Effector CD8-positive, alpha-beta T cell (primary cell): ENCODE measurements around the gene ARID3A.
"Not testable (repeated sequence)": the region's sequence is repeated elsewhere in the genome, so short reads cannot be mapped to it uniquely, and the experiment has no call there.

Experiments used
- DNase-seq: peaks from one replicate; lab custom pipeline; 2025; lab: John Stamatoyannopoulos, UW

ARID3A gene

DNA sequence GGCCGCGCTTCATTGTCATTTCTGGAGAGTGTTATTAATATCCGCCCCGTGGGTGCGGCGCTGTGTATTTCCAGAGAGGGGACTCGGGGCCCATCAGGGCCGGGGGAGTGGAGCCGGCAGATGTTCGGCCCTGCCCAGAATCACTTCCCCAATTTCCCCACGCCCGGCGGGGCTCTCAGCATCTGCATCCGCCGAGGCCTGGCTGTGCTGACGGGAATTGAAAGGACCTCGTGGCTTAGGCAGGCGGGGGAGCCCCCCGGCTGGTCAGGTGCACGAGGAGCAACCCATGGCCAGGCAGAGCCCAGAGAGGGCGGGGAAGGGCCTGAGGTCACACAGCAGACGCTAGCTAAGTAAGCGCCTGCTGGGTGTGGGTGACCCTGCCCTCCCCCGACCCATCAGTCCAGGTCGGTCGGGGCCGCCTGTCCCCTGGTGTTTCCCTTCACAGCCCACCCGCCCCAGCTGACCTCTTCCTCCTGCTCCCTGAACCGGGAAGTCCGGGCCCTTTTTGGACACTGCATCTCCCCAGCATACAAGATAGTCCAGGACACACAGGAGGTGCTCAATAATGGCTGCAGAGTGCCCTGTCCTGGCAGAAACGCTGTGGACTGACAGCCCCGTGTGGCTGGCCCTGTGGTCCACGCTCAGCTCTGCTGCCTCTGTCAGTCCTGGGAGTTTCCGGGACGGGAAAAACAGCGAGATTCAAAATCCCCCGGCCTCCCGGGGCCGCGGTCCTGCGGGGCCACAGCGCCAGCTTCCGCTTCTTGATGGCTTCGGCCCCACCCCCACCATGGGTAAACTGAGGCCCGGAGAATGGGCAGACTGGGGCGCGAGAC is 22.1 kb downstream of the ARID3A start:
- no peak for DNase-seq

DNA sequence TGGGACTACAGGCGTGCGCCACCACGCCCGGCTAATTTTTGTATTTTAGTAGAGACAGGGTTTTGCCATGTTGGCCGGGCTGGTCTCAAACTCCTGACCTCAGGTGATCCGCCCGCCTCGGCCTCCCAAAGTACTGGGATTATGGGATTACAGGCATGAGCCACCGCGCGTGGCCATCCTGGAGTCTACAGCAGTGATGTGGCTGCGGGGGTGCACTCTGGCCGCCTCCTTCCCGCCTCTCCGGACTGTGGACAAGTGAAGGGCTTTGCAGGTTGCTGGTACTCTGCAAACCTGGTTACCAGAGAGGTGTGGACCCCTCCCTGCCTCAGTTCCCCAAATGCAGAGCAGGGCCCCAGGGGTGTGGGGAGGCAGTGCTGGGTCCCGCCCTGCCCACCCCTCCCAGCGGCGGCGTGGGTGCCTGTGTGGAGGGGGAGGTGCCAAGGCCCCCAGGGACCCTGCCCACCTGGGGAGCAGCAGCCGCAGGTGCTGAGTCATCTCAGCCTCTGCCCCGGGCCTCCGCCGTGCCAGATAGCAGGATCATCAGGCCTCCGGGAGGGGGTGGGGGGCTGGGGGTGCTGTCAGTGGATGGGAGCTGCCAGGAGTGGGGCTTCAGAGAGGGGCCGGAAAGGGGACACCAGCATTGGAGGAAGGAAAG is 23.1 kb downstream of the ARID3A start:
- DNase-seq = no peak

DNA sequence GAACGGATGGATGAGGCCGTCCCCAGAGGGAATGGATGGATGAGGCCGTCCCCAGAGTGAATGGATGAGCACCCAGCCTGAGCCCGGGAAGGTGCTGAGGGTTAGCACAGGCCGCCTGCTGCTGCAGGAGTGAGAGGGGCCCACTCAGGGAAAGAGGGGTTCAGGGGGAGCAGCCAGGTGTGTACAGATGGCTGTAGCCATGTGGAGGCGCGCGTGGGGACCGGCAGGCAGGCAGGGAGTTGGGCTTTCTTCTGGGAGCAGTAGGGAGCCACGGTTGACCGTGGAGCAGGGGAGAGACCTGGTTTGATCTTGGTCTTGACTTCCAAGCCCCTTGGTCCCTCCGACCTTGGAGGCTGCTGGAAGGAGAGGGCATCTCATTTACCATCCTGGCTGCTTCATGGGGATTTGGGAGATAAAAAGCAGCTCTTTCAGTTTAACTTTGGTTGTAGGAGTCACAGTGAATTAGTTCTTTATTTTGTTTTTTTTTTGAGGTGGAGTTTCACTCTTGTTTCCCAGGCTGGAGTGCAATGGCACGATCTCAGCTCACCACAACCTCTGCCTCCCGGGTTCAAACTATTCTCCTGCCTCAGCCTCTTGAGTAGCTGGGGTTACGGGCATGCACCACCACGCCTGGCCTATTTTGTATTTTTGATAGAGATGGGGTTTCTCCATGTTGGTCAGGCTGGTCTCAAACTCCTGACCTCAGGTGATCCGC is 24.7 kb downstream of the ARID3A start:
- DNase-seq = no peak

DNA sequence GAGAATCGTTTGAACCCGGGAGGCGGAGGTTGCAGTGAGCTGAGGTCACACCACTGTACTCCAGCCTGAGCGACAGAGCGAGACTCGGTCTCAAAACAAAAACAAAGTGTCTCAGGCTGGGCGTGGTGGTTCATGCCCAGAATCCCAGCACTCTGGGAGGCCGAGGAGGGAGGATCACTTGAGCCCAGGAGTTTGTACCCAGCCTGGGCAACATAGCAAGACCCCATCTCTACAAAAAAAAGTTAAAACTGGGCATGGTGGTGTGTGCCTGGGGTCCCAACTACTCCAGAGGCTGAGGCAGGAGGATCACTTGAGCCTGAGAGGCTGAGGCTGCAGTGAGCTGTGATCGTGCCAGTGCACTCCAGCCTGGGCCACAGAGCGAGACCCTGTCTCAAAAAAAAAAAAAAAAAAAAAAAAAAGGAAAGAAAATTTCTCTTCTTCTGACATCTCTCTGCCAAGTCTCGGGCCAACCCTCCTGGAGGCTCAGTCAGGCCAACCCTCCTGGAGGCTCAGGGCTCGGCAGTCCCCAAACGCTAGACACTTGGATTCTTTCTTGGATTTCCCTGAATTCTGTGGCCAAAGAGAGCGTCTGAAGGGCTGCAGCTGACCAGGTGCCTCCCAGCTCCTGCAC is 26.3 kb downstream of the ARID3A start:
- no peak for DNase-seq

DNA sequence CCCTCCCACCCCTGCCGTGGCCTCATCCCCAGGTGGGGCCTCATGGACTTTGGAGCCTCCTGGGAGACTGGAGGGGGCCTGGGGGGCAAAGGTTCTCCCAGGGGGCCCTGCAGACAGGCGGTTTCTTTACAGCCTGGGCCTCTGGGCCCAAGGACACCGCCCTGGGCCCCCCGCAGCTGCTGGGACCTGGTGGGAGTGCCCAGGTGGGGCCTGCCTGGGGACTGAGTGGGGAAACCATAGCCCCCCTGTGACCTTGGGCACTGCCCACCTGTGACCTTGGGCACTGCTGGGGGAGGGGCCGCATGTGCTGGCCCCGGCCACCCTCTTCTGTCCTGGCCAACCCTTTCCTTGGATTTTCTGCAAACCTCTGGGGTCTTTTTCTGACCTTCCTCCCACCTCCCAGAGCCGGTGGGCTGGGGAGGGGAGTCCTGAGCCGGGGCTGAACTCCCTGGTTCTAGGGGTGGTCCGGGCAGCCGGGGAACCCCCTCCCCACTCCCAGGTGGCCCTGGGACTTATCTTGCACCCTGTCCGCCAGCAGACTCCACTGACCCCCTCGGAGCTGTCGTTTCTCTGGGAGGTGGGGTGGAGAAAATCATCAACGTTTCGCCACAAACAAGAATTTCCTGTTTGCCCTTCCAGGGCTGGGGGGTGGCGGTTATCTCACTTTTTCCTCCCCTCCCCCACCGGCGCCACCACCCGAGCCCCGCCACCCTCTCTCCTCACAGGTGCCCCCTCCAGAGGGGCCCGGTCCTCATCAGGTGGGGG is 27.0 kb downstream of the ARID3A start:
- DNase-seq = no peak

DNA sequence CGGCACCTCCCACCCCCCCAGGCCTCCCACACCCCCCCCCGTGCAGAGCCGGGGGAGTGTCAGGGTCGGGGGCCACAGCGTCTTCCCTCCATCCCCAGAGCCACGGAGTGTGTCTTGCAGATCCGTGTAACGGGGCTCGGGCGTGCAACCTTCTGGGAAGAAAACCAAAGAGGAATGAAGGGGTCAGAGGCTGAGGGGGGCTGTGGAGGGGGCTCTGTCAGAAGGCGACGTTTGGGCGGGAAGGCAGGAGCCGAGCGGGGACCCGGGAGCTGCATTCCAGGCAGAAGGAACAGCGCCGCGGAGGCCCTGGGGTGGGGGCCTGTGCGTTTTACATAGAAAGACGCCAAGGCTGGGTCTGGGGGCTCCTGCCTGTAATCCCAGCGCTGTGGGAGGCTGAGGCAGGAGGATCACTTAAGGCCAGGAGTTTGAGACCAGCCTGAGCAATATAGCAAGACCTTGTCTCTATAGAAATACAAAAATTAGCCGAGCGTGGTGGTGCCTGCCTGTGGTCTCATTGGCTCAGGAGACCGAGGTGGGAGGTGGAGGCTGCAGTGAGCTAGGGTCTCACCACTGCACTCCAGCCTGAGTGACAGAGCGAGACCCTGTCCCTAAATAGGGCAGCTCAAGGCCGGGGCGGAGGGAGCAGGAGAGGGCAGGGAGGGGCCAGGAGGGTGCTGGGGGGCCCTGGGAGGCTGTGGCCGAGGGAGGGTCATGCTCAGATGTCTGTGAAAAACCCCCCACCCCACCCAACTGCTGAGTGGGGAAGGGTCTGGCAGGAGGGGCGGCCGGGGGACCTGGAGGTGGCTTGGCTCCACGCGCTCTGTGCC is 27.8 kb downstream of the ARID3A start:
- DNase-seq = no peak

DNA sequence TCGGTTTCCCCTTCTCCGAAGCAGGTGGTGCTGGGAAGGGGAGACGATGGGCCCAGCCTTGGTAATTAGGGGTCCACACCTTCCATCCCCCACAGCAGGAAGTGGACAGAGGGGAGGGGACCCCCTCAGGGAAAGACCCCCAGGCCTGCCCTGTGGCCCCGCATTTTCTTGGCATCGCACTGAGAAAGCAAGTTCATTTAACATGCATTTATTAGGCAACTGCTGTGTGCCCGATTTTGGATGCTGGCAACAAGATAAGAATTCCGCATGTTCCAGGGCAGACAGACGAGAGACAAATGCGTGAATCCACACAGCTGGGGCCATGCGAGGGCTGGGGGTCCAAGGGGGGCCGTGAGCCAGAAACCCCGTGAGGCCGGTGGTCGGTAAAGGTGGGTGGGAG is 28.4 kb downstream of the ARID3A start:
- no peak for DNase-seq

DNA sequence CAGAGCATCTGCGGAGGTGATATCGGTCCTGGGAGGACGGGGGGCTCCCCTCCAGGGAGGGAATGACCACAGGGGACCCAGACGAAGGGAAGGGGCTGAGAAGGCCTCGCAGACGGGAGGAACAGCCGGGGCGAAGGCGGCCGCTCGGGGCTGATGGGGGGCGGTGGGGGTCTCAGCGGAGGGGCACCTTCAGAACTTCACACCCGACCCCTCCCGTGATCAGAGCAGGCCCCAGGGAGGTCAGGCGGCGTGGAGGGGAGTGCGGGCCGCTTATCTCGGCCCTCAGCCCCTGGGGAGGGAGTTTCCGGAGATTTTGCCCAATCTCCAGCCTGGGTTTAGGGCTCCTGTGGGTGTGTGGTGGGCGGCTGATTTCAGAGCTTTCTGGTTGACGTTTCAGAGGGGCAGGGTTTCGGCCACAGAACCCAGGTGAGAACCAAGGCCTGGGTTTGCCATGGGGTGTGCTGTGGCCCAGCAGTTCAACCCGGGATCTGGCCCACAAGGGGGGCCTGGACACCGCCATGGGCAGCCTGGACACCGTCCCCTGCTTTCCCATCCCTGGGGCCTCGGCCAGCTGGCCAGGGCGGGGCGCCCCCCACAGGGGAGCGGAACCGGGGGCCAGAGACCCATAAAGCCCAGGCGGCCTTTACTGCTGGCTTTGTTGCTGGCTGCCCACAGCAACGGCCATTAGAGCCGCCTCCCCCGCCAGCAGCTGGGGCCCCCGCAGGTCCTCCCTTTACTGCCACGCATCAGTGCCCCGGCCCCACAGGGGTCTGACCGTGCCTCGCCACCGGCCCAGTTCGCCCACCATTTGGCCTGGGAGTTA is 29.0 kb downstream of the ARID3A start:
- no peak for DNase-seq

DNA sequence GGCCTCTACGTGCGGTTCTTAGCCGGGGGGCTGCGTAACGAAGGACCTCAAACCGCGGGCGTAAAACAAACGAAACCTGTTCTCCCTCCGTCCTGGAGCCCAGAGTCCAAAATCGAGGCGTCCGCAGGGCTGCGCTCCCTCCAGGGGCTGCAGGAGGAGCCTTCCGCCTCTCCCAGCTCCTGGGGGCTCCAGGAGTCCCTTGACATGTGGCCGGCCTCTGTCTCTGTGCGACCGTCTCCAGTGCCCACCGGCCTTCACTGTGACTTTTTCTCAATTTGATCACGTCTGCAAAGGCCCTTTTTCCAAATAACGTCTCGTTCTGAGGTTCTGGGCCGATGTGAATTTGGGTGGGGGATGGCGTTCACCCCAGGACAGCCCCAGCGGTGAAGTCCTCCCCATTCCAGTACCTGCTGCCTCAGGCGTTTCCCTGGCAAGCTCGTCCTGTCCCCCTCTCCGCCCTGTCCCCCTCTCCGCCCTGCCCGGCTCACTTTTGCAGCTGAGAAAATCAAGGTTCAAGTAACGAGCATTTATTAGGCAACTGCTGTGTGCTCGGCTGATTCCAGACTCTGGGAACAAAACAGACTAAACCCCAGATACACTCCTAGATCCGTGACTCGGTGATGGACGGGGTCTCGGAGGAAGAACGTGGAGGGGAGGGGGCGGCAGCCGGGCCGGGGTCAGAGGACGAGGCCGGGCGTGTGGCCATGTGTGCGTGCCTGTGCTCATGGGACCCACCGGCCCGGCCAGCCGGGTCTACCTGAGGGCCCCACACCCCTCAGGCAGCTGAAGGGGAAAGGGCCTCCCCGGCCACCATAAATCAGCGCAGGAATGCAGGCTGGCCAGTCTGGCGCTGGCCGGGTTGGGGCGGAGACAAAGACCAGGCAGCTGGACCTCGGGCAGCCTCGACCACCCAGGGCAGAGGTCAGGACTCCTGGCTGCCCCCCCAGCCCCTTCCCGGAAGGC is 30.2 kb downstream of the ARID3A start:
- DNase-seq = no peak

DNA sequence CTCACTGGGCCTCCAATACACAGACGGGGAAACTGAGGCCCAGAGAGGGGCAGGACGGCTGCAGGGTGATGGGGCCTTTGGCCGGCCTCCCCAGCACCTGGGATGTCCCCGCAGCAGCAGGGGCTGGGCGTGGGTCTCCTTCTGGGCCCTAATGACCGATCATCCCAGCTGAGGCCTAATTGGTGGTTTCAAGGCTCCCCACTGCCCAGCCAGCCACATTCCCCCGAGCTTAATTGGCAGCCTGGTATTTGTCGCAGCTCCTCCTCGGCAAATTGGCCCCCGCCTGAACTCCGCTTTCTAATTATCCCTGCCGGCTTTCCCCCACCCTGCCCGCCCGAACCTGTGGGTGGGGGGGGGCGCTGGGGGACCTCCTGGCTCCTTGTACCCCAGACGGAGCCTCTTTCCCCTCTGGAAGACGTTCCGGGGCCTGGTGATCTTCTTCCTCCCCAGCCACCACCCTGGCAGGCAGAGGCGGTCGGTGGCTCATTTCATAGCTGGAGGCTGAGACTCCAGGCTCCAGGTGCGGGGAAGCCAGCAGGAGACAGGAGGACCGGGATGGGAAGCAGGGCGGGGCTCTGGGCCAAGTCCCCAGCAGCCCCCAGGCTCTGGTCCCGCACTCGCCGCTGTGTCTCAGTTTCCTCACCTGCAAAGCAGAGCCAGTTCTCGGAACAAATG is 31.1 kb downstream of the ARID3A start:
- no peak for DNase-seq

DNA sequence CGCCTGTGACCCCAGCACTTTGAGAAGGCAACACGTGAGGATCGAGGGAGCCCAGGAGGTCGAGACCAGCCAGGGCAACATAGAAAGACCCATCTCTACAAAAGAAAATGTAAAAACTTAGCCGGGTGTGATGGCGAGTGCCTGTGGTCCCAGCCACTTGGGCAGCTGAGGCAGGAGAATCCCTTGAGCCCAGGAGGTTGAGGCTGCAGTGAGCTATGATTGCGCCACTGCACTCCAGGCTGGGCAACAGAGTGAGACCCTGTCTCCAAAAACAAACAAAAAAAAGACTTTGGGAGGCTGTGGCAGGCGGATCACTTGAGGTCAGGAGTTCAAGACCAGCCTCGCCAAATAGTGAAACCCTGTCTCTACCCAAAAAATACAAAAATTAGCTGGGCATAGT is 31.7 kb downstream of the ARID3A start:
- DNase-seq = not testable (repeated sequence)

DNA sequence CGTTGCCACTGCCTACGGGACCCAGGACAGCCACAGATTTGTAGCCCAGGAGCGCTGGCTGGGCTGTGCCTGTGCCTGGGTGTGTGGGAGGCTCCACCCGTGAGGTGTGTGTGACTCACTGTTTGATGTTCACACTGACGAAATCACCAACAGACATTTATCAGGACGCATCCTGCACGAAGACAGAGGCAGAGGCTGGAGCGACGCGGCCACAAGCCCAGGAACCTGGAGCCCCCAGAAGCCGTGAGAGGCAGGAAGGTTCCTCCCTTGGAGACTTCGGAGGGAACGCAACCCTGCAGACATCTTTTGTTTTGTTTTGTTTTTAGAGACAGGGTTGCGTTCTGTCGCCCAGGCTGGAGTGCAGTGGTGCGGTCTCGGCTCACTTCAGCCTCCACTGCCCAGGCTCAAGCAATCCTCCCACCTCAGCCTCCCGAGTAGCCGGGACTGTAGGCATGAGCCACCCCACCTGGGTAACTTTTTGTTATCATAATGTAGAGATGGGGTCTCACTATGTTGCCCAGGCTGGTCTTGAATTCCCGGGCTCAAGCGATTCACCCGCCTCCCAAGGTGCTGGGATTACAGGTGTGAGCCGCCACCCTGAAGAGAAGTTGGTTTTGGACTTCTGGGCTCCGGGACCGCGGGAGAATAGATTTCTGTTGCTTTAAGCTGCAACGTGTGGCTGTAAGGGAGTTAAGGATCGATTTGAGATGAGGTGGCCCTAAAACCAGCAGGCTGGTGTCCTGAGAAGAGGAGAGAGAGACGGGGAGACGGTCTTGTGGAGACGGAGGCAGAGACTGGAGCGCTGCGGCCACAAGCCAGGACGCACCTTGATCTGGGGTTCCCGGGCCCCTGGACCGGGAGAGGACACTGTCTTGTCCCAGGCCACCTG is 33.4 kb downstream of the ARID3A start:
- no peak for DNase-seq

DNA sequence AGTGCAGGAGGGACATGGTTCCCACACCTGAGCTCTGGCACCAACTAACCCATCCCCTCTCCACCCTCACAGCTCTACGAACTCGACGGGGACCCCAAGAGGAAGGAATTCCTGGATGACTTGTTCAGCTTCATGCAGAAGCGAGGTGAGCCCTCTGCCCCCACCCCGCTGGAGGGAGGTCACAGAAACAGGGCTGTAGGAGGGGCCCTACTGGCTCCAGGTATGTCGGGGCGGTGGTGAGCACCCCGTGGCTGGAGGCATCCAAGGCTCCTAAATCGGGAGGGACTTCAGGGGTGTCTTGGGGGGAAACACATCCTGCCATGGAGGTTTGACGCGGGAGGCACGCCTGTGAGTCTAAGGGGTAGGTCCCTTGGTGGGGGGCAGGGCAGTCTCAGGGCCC is 34.2 kb downstream of the ARID3A start:
- DNase-seq = no peak

DNA sequence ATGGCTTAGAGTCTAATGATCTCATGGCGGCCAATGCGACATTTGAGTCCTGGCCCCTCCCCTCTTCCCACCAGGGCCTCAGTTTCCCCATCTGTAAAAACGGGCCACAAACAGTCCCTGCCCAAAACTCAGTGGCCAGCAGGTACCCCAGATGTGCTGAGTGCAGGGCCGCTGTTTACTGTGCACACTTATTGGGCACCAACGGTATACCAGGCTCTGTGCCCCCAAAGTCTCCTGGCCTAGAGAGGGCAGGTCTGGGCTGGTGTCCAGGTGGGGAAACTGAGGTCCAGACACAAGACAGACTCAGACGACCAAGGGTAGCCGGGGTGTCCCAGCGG is 34.7 kb downstream of the ARID3A start:
- no peak for DNase-seq

DNA sequence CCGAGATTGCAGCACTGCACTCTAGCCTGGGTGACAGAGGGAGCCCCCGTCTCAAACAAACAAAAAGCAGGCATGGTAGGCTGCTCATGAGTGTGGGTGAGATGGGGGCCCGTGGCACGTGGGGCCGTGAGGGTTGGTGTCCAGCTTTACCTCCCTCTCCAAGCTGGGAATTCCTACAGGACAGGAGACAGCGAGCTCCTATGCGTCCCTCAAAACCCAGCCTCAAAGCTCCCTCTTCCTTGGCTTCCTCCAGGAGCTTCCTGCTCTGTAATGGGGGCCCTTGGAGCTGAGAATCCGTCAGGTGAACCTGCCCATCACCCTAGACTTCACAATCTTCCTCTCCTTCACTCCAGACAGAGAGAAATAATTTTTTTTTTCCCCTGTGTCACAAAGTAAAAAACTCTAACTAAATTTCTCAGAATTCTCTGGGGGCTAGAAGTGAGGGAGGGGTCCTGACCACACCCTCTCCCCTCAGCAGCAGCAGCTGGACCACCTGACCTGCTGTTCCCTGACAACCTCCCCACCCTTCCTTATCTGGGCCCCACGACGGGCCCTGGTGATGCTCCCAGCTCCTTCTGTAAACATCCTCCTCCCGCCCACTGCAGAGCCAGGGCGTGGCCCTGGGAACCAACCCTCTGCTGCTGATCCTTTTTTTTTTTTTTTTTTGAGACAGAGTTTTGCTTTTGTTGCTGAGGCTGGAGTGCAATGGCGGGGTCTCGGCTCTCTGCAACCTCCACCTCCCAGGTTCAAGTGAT is 36.2 kb downstream of the ARID3A start:
- DNase-seq = no peak

DNA sequence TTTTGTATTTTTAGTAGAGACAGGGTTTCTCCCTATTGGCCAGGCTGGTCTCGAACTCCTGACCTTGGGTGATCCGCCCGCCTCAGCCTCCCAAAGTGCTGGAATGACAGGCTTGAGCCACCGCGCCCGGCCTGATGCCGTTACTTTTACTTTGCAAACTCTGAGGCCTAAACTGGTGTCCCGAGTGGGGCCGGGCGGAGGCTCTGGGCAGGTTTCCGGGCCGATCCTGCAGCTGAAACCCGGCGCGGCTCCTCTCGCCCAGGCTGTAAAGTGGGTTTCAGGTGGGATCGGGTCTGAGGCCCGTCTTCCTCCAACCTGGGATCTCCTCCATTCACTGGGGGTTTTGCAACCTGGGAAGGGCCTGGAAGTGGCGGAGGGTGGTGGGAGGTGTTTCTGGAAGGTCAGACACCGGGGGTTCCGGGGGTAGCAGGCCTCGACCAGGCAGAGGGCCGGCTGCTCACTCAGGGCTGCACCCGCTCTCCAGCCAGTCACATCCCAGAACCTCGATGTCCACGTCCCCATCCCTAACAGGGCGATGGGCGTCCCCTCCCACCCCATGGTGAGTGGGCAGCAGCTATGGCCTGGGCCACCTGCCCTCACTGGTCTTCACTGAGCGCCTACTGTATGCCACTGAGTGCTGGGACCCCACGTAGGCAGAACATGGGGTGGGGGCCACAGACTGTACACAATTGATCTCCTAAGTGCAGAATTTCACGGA is 37.0 kb downstream of the ARID3A start:
- no peak for DNase-seq
